Measurements from ENCODE around the gene VPS35. TPM values are rescaled to one million over a fixed set of nuclear protein-coding genes. Genes with fewer than 3 reads are reported as not detected.

Gene VPS35
- total RNA-seq, 1 donor: 159 TPM

DNA sequence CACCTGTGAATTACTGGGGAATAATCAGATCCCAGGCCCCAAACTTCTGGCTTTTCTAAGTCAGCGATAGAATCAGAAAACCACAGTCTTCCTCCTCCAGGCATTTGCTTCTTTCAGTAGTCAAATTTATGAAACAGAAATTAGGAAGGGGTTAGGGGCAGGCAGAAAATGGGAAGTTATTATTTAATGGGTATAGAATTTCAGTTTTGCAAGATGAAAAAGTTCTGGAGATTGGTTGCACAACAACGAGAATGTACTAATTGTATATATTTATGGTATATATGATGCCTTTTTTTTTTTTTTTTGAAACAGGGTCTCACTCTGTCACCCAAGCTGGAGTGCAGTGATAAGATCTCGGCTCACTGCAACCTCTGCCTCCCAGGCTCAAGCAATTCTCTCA lies 23.9 kb upstream of the VPS35 start:
- no peak overlapping the region for H3K4me3 ChIP-seq (ENCODE audit: insufficient read depth, low read length)

DNA sequence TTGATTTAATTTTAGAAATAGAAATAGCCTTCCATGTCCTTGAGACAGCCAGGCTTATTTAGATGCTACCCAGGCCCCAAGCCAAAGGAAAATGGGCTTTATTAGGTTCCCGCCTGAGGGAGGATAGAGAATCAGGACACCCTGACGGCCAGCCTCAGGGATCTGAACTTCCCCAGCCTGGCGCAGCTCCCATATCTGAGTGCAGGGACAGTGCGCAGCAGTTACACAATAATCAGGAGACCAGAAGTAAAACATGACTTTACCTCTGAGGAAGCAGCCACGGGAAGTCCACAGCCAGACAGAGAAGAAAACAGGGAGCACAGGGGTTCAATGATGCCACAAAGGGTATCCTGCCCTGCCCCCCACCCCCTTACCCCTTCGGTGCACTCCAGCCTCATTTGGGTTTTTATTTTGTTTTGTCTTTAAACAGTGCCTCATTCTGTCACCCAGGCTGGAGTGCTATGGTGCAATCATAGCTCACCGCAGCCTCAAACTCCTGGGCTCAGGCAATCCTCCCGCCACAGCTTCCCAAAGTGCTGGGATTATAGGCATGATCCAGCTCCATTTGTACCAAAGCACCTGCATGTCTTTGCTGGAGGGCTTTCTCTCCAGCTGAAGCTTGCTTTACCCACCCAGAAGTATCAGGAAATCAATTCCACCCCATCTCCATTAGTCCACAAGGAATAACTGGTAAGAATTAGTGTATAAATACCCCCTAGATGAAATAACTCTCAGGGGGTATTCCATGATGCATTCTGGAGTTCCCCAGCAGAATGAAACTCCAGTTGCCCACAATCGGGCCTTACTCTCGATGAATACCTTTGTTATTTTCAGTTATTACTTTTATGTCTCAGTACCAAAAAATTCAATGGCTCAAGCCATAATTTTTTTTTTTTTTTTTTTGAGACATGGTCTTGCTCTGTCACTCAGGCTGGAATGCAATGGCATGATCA lies 22.4 kb upstream of the VPS35 start:
- TF ChIP-seq, protein P1, sequence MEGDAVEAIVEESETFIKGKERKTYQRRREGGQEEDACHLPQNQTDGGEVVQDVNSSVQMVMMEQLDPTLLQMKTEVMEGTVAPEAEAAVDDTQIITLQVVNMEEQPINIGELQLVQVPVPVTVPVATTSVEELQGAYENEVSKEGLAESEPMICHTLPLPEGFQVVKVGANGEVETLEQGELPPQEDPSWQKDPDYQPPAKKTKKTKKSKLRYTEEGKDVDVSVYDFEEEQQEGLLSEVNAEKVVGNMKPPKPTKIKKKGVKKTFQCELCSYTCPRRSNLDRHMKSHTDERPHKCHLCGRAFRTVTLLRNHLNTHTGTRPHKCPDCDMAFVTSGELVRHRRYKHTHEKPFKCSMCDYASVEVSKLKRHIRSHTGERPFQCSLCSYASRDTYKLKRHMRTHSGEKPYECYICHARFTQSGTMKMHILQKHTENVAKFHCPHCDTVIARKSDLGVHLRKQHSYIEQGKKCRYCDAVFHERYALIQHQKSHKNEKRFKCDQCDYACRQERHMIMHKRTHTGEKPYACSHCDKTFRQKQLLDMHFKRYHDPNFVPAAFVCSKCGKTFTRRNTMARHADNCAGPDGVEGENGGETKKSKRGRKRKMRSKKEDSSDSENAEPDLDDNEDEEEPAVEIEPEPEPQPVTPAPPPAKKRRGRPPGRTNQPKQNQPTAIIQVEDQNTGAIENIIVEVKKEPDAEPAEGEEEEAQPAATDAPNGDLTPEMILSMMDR (IDR thresholded peaks at IDR 0.05; ENCODE audit: extremely low read depth, low read depth, low read length): no peak
- Histone ChIP-seq H3K9me3 (ENCODE audit: low read depth, low read length) (no peaks in the 10 kb centered on the region), H3K36me3 (ENCODE audit: insufficient read depth, low read length) (no peaks in the 10 kb centered on the region), H3K79me2 (ENCODE audit: insufficient read depth, low read length) (no peaks in the 10 kb centered on the region), H2AFZ (ENCODE audit: low read length) (no peak overlapping the region), H3K27me3 (ENCODE audit: insufficient read depth, low read length) (no peaks in the 10 kb centered on the region), H3K27ac (ENCODE audit: low read depth, low read length) (no peak overlapping the region), H3K4me3 (ENCODE audit: insufficient read depth, low read length) (no peak overlapping the region), H3K4me2 (ENCODE audit: insufficient read depth, low read length) (peak overlapping the region; percentile 23), H3K4me1 (ENCODE audit: insufficient read depth, low read length) (no peaks in the 10 kb centered on the region), H4K20me1 (ENCODE audit: insufficient read depth, low read length) (no peaks in the 10 kb centered on the region)
- DNase-seq (ENCODE audit: insufficient read length, low spot score, missing footprints): no peak

More for the DNA sequence above, 23.9 kb upstream of the VPS35 start:
- DNase-seq (ENCODE audit: insufficient read length, low spot score, missing footprints): no peak
- Histone ChIP-seq H3K9me3 (ENCODE audit: low read depth, low read length) (no peaks in the 10 kb centered on the region), H3K4me1 (ENCODE audit: insufficient read depth, low read length) (no peaks in the 10 kb centered on the region), H4K20me1 (ENCODE audit: insufficient read depth, low read length) (no peaks in the 10 kb centered on the region), H3K36me3 (ENCODE audit: insufficient read depth, low read length) (no peaks in the 10 kb centered on the region), H3K4me2 (ENCODE audit: insufficient read depth, low read length) (no peak overlapping the region), H3K27me3 (ENCODE audit: insufficient read depth, low read length) (peaks cover 3% of the 10 kb centered on the region), H2AFZ (ENCODE audit: low read length) (no peak overlapping the region), H3K79me2 (ENCODE audit: insufficient read depth, low read length) (no peaks in the 10 kb centered on the region), H3K27ac (ENCODE audit: low read depth, low read length) (no peak overlapping the region)
- TF ChIP-seq, protein P1 (IDR thresholded peaks at IDR 0.05; ENCODE audit: extremely low read depth, low read depth, low read length): no peak

DNA sequence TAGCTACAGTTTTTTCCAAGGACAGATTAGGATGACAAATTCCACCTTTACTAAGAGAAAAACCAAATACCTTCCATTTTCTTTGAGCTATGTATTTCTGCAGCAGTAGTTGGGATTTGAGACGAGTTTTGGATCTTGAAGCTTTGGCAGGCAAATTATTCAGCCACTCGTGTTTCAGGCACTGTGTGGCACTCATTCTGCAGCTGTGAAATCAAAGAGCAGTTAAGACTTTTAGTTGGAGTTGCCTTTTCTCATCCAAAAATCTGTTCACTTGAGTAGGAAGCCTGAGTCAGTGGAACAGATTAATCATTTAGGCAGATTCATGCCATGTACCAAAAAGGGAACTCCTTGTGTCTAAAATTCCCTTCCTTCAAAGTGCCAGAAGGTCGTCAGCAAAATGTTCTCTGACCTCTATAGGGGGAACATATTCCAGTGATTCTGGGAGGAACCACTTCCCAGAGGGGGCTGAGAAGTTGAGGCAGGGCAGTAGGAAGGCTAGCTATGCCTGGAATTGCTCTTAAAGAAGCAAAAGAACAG lies 20.6 kb upstream of the VPS35 start:
- Histone ChIP-seq H2AFZ (ENCODE audit: low read length) (no peak overlapping the region), H3K79me2 (ENCODE audit: insufficient read depth, low read length) (no peaks in the 10 kb centered on the region), H4K20me1 (ENCODE audit: insufficient read depth, low read length) (no peaks in the 10 kb centered on the region), H3K36me3 (ENCODE audit: insufficient read depth, low read length) (no peaks in the 10 kb centered on the region), H3K27ac (ENCODE audit: low read depth, low read length) (no peak overlapping the region), H3K4me2 (ENCODE audit: insufficient read depth, low read length) (no peak overlapping the region), H3K4me3 (ENCODE audit: insufficient read depth, low read length) (no peak overlapping the region), H3K9me3 (ENCODE audit: low read depth, low read length) (no peaks in the 10 kb centered on the region), H3K4me1 (ENCODE audit: insufficient read depth, low read length) (no peaks in the 10 kb centered on the region), H3K27me3 (ENCODE audit: insufficient read depth, low read length) (no peaks in the 10 kb centered on the region)
- TF ChIP-seq, protein P1 (IDR thresholded peaks at IDR 0.05; ENCODE audit: extremely low read depth, low read depth, low read length): no peak
- no peak for DNase-seq (ENCODE audit: insufficient read length, low spot score, missing footprints)

DNA sequence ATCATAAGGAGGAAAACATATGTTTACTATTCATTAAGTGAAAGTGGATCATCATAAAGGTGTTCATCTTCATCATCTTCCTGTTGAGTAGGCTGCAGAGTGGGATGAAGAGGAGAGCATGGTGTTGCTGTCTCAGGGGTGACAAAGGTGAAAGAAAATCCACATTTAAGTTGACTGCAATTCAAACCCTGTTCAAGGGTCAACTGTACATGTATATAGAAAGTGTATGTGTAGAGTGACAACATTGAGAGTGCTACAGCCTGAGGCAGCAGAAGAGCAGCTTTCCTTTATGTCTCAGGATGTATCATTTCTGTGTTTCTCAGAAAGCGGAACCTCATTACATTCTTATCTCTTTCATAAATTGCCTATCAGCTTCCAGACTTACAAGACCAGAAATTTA lies 17.7 kb upstream of the VPS35 start:
- H4K20me1 ChIP-seq (ENCODE audit: insufficient read depth, low read length): no peaks in the 10 kb centered on the region
- no peaks in the 10 kb centered on the region for H3K79me2 ChIP-seq (ENCODE audit: insufficient read depth, low read length)
- no peak overlapping the region for H3K4me2 ChIP-seq (ENCODE audit: insufficient read depth, low read length)
- no peak overlapping the region for H3K27ac ChIP-seq (ENCODE audit: low read depth, low read length)
- H3K27me3 ChIP-seq (ENCODE audit: insufficient read depth, low read length): no peaks in the 10 kb centered on the region
- no peaks in the 10 kb centered on the region for H3K36me3 ChIP-seq (ENCODE audit: insufficient read depth, low read length)
- TF ChIP-seq, protein P1 (IDR thresholded peaks at IDR 0.05; ENCODE audit: extremely low read depth, low read depth, low read length): no peak
- no peak overlapping the region for H2AFZ ChIP-seq (ENCODE audit: low read length)
- no peaks in the 10 kb centered on the region for H3K4me1 ChIP-seq (ENCODE audit: insufficient read depth, low read length)
- no peak for DNase-seq (ENCODE audit: insufficient read length, low spot score, missing footprints)
- no peaks in the 10 kb centered on the region for H3K9me3 ChIP-seq (ENCODE audit: low read depth, low read length)
- H3K4me3 ChIP-seq (ENCODE audit: insufficient read depth, low read length): no peak overlapping the region

All from osteoblast (primary cell).